Fibroblast of lung (primary cell): ENCODE measurements around the gene ADD3. TPM values are rescaled to one million over a fixed set of nuclear protein-coding genes. Genes with fewer than 3 reads are reported as not detected.

Experiments used
- DNase-seq, 2 donors: peaks; one replicate each; pipeline versions ENCODE4 v3.0.0 to v3.0.0-alpha.2; 2010; ENCODE audit warnings: low read depth in 2 of 2
- H2AFZ ChIP-seq: 2 replicates; pipeline ENCODE4 v1.5.1; 2012; ENCODE audit warnings: low read length, control low read depth, inconsistent platforms
- H3K27ac ChIP-seq: 2 replicates; pipeline ENCODE4 v1.5.1; 2011; ENCODE audit warnings: low read length, control low read depth; ENCODE audit not compliant: insufficient read depth
- H3K27me3 ChIP-seq: 2 replicates; pipeline ENCODE4 v1.5.1; 2011; ENCODE audit warnings: mild to moderate bottlenecking, low read length; ENCODE audit not compliant: control insufficient read depth, insufficient read depth
- H3K36me3 ChIP-seq: 2 replicates; pipeline ENCODE4 v1.5.1; 2011; ENCODE audit warnings: low read length; ENCODE audit not compliant: control insufficient read depth, insufficient read depth
- H3K4me1 ChIP-seq: 2 replicates; pipeline ENCODE4 v1.5.1; 2011; ENCODE audit warnings: low read length; ENCODE audit not compliant: control insufficient read depth, insufficient read depth; ENCODE audit errors: extremely low read depth
- H3K4me2 ChIP-seq: 2 replicates; pipeline ENCODE4 v1.5.1; 2011; ENCODE audit warnings: low read length, control low read depth; ENCODE audit not compliant: insufficient read depth; ENCODE audit errors: extremely low read depth
- H3K4me3 ChIP-seq, 4 experiments: fragments of 200-600 bp in 1 of 4; sonication (generic) in 1 of 4; replicated peaks in 1 of 4; 2 replicates each; pipeline ENCODE4 v1.5.1; 2011 to 2016; ENCODE audit warnings: low read length in 4 of 4, low read depth in 3 of 4, mild to moderate bottlenecking in 3 of 4, control low read depth in 2 of 4, inconsistent platforms in 1 of 4, mixed read lengths in 1 of 4; ENCODE audit not compliant: insufficient read depth in 1 of 4; ENCODE audit errors: control extremely low read depth in 1 of 4
- H3K79me2 ChIP-seq: 2 replicates; pipeline ENCODE4 v1.5.1; 2012; ENCODE audit warnings: mild to moderate bottlenecking, low read length, inconsistent platforms; ENCODE audit not compliant: control insufficient read depth, insufficient read depth
- H3K9ac ChIP-seq: 2 replicates; pipeline ENCODE4 v1.5.1; 2011; ENCODE audit warnings: mild to moderate bottlenecking, low read length, control low read depth; ENCODE audit not compliant: insufficient read depth
- H3K9me3 ChIP-seq: 2 replicates; pipeline ENCODE4 v1.5.1; 2012; ENCODE audit warnings: low read depth, low read length; ENCODE audit not compliant: control insufficient read depth, insufficient read depth
- H4K20me1 ChIP-seq: 2 replicates; pipeline ENCODE4 v1.5.1; 2011; ENCODE audit warnings: low read length; ENCODE audit not compliant: control insufficient read depth, insufficient read depth; ENCODE audit errors: extremely low read depth
- CTCF ChIP-seq, 2 donors: IDR thresholded peaks in 1 of 2; conservative IDR thresholded peaks in 1 of 2; 1 replicate in 1 of 2; 2 replicates in 1 of 2; pipeline ENCODE4 v1.5.1; 2011 to 2012; ENCODE audit warnings: low read length in 2 of 2, control low read depth in 1 of 2, inconsistent platforms in 1 of 2, low read depth in 1 of 2, mild to moderate bottlenecking in 1 of 2
- EZH2 ChIP-seq: IDR thresholded peaks from 2 replicates; pipeline ENCODE4 v1.5.1; 2012; ENCODE audit warnings: low read length, control low read depth, mild to moderate bottlenecking; ENCODE audit errors: missing control alignments
- polyA plus RNA-seq, 2 donors: library from polyadenylated mRNA; depleted of rRNA in 1 of 2; stranded (reverse) in 1 of 2; unstranded in 1 of 2; fragments of >200 nt; gene quantifications; 2 replicates each; pipeline ENCODE4 v1.2.1, GENCODE V29; 2011 to 2012; ENCODE audit warnings: missing spikeins in 1 of 2
- total RNA-seq: library from RNA; depleted of rRNA; stranded (reverse); fragments of >200 nt; gene quantifications from 2 replicates; pipeline ENCODE4 v1.2.1, GENCODE V29; 2014

The ADD3 gene
- total and polyA plus RNA-seq, 2 donors (not counting 1 experiment from before 2014, with no cell fraction given), result 93.0 to 416 TPM

- DNase-seq, result peak; percentile 36 to 63
- no peaks in the 10 kb centered on the region for H3K27me3 ChIP-seq
- no peaks in the 10 kb centered on the region for H4K20me1 ChIP-seq
- no peaks in the 10 kb centered on the region for H3K9me3 ChIP-seq
- H2AFZ ChIP-seq, result no peak overlapping the region
- H3K27ac ChIP-seq, result no peak overlapping the region
- no peaks in the 10 kb centered on the region for H3K36me3 ChIP-seq
- H3K4me2 ChIP-seq, result no peak overlapping the region
- H3K4me3 ChIP-seq, result no peak overlapping the region
- TF ChIP-seq EZH2, result no peak
- no peak for TF ChIP-seq CTCF (conservative IDR thresholded peaks at IDR 0.05 in 1 of 2, IDR thresholded peaks at IDR 0.05 in 1 of 2; ENCODE audit: low read depth in 1 of 2, low read length in 2 of 2)
- H3K79me2 ChIP-seq, result peaks cover 19% of the 10 kb centered on the region
- no peak overlapping the region for H3K9ac ChIP-seq
- H3K4me1 ChIP-seq, result peaks cover 7% of the 10 kb centered on the region
These were observed 76.1 kb downstream of the ADD3 start for GRCh38 chr10:110083884-110084283.

DNA sequence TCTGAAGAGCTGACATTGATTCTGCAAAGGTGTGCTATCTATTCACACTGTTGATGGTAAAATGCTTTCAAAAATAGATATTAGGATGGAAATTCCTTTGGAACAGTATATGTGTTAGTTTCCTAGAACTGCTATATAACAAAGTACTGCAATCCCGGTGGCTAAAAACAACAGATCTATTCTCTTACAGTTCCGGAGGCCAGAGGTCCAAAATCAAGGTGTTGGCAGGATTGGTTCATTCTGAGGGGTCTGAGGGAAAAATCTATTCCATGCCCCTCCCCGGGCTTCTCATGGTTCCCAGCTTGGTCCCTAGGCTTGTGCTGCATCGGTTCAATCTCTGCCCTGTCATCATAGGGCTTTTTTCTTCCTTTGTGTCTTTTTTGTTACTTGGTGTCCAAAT, 79.9 kb downstream of the ADD3 start:
- H3K9ac ChIP-seq, result no peak overlapping the region
- H4K20me1 ChIP-seq, result no peaks in the 10 kb centered on the region
- no peaks in the 10 kb centered on the region for H3K27me3 ChIP-seq
- DNase-seq, result no peak
- H3K9me3 ChIP-seq, result no peaks in the 10 kb centered on the region
- no peak overlapping the region for H3K4me2 ChIP-seq
- no peak overlapping the region for H3K4me3 ChIP-seq
- no peaks in the 10 kb centered on the region for H3K36me3 ChIP-seq
- H3K4me1 ChIP-seq, result peaks cover 4% of the 10 kb centered on the region
- no peak overlapping the region for H2AFZ ChIP-seq
- no peak overlapping the region for H3K27ac ChIP-seq
- peaks cover 5% of the 10 kb centered on the region for H3K79me2 ChIP-seq
- TF ChIP-seq EZH2 (no peak), CTCF (conservative IDR thresholded peaks at IDR 0.05 in 1 of 2, IDR thresholded peaks at IDR 0.05 in 1 of 2; ENCODE audit: low read depth in 1 of 2, low read length in 2 of 2) (no peak)

GRCh38 chr10:110088367-110089104, 80.8 kb downstream of the ADD3 start:
- Histone ChIP-seq H3K36me3 (no peaks in the 10 kb centered on the region), H2AFZ (no peak overlapping the region), H4K20me1 (no peaks in the 10 kb centered on the region), H3K9ac (no peak overlapping the region), H3K4me3 (no peak overlapping the region), H3K79me2 (peaks cover 5% of the 10 kb centered on the region), H3K4me1 (no peaks in the 10 kb centered on the region), H3K4me2 (no peak overlapping the region), H3K27me3 (no peaks in the 10 kb centered on the region), H3K9me3 (no peaks in the 10 kb centered on the region), H3K27ac (no peak overlapping the region)
- DNase-seq, result no peak
- no peak for TF ChIP-seq EZH2
- no peak for TF ChIP-seq CTCF (conservative IDR thresholded peaks at IDR 0.05 in 1 of 2, IDR thresholded peaks at IDR 0.05 in 1 of 2; ENCODE audit: low read depth in 1 of 2, low read length in 2 of 2)
